ENCODE results near the gene DHTKD1. TPM values are rescaled to one million over a fixed set of nuclear protein-coding genes. Genes with fewer than 3 reads are reported as not detected.
"Not testable (repeated sequence)": the region's sequence is repeated elsewhere in the genome, so short reads cannot be mapped to it uniquely, and the experiment has no call there.

DHTKD1 gene
- total RNA-seq, 1 donor from 2014 or later = 18.4 TPM

DNA sequence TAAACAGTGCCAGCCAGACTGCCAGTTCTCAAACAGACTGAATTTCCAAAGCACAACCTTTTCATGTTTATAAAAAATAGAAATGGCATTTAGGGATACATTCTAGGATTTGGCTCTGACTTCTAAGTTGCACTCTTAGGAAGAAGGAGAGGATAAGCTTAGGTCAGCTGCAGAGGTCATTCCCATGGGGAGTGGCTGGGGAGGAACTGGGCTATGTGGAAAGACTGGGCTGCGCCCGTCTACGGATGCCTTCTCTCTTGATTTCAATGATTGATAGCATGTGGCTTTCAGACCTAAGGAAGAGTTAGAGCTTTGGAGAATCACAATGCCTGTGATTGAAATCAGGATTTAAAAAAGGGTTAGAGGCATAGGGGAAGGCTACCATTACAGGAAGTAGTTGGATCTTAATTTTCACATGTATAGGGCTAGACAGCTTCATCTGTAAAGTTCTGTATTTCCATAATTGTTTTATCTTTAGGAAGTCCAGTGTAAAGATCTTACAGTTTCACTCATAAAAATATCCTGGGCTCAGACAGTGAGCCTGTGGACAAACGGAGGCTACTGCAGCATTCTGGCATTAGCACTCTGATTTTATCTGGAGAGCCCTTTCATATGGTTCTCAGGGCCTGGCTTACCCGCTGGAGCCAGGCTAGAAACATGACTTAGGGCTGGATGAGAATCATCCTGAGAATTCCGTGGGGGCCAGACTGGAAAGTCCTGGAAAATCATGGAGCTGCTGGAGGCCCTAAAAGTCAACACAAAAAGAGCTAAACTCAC is 97.4 kb downstream of the DHTKD1 start:
- H3K36me3 ChIP-seq (ENCODE audit: control insufficient read depth, insufficient read depth, low read length) = peaks cover 17% of the 10 kb centered on the region
- no peak for FAIRE-seq

DNA sequence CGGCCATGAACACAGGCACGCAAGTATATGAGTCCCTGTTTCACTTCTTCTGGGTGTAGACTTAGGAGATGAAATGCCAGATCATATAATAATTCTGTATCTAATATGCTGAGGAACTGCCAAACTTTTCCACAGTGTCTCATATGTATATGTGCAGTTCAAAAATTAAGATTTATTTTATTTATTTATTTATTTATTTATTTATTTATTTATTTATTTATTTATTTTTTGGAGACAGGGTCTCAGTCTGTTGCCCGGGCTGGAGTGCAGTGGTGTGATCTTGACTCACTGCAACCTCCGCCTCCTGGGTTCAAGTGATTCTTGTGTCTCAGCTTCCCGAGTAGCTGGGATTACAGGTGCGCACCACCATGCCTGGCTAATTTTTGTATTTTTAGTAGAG is 102.8 kb downstream of the DHTKD1 start:
- not testable (repeated sequence) for FAIRE-seq; H3K4me3 ChIP-seq (ENCODE audit: low read depth, low read length); DNase-seq (ENCODE audit: low read depth); H3K27me3 ChIP-seq (ENCODE audit: control insufficient read depth, insufficient read depth, low read length)
- peaks cover 20% of the 10 kb centered on the region for H3K36me3 ChIP-seq (ENCODE audit: control insufficient read depth, insufficient read depth, low read length)

More for the DNA sequence above, 97.4 kb downstream of the DHTKD1 start:
- Histone ChIP-seq H3K27me3 (ENCODE audit: control insufficient read depth, insufficient read depth, low read length) (no peaks in the 10 kb centered on the region), H3K4me3 (ENCODE audit: low read depth, low read length) (no peak overlapping the region)
- TF ChIP-seq, protein P1, sequence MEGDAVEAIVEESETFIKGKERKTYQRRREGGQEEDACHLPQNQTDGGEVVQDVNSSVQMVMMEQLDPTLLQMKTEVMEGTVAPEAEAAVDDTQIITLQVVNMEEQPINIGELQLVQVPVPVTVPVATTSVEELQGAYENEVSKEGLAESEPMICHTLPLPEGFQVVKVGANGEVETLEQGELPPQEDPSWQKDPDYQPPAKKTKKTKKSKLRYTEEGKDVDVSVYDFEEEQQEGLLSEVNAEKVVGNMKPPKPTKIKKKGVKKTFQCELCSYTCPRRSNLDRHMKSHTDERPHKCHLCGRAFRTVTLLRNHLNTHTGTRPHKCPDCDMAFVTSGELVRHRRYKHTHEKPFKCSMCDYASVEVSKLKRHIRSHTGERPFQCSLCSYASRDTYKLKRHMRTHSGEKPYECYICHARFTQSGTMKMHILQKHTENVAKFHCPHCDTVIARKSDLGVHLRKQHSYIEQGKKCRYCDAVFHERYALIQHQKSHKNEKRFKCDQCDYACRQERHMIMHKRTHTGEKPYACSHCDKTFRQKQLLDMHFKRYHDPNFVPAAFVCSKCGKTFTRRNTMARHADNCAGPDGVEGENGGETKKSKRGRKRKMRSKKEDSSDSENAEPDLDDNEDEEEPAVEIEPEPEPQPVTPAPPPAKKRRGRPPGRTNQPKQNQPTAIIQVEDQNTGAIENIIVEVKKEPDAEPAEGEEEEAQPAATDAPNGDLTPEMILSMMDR (IDR thresholded peaks at IDR 0.05; ENCODE audit: insufficient read depth, low read length, severe bottlenecking) = no peak
- no peak for DNase-seq (ENCODE audit: low read depth)

Other genes with a start within 250 kb of the DHTKD1 start
- 20.8 and 27.8 TPM in 2 replicates for gene PROSER2, start 245.6 kb upstream of the DHTKD1 start, total RNA-seq
- gene UPF2, start 26.1 kb upstream of the DHTKD1 start, total RNA-seq = 16.1 and 26.0 TPM in 2 replicates
- 7.4 and 9.5 TPM in 2 replicates for gene SEC61A2, start 60.7 kb downstream of the DHTKD1 start, total RNA-seq
- 51.2 and 68.4 TPM in 2 replicates for gene NUDT5, start 126.9 kb downstream of the DHTKD1 start, total RNA-seq
- 88.5 and 106 TPM in 2 replicates for gene CDC123, start 127.2 kb downstream of the DHTKD1 start, total RNA-seq